Retinal pigment epithelial cell (primary cell): Measurements from ENCODE around the gene TMEM131L.

Source experiments
- DNase-seq: peaks from one replicate; pipeline ENCODE4 v3.0.0-alpha.2; 2010; ENCODE audit warnings: low read depth
- H3K4me3 ChIP-seq: 2 replicates; pipeline ENCODE4 v1.5.1; 2011; ENCODE audit warnings: mild to moderate bottlenecking, low read length, control low read depth, moderate library complexity
- CTCF ChIP-seq: conservative IDR thresholded peaks from 2 replicates; pipeline ENCODE4 v1.5.1; 2011; ENCODE audit warnings: low read depth, low read length, control low read depth, inconsistent platforms

TMEM131L gene

GRCh38 chr4:153433754-153434105 is 32.4 kb upstream of the TMEM131L start:
- no peak for TF ChIP-seq CTCF
- DNase-seq = no peak
- H3K4me3 ChIP-seq = no peak overlapping the region

- no peak for TF ChIP-seq CTCF
- no peak overlapping the region for H3K4me3 ChIP-seq
- DNase-seq = no peak
These were observed 32.0 kb upstream of the TMEM131L start for GRCh38 chr4:153434190-153434589.

- no peak for TF ChIP-seq CTCF
- no peak for DNase-seq
- H3K4me3 ChIP-seq = no peak overlapping the region
These were observed 27.0 kb upstream of the TMEM131L start for GRCh38 chr4:153438916-153439756.

GRCh38 chr4:153439831-153440230 is 26.3 kb upstream of the TMEM131L start:
- DNase-seq = no peak
- TF ChIP-seq CTCF = no peak
- H3K4me3 ChIP-seq = no peak overlapping the region

GRCh38 chr4:153440475-153440874 is 25.7 kb upstream of the TMEM131L start:
- no peak overlapping the region for H3K4me3 ChIP-seq
- TF ChIP-seq CTCF = no peak
- DNase-seq = no peak

- DNase-seq = no peak
- no peak overlapping the region for H3K4me3 ChIP-seq
- TF ChIP-seq CTCF = no peak
These were observed 18.8 kb upstream of the TMEM131L start for GRCh38 chr4:153447175-153447905.
